NT2/D1 (cell line): ENCODE results near the gene CDH8.

ENCODE experiments used
- SUZ12 ChIP-seq: IDR thresholded peaks from 2 replicates; pipeline ENCODE4 v1.6.1; 2011; ENCODE audit not compliant: insufficient read length, insufficient read depth; ENCODE audit errors: extremely low read depth
- ZNF274 ChIP-seq: IDR thresholded peaks from 2 replicates; pipeline ENCODE4 v1.6.1; 2011; ENCODE audit warnings: mild to moderate bottlenecking, low read depth, low read length

GRCh38 chr16:61726125-61726524, 310.1 kb downstream of the CDH8 start:
- no peak for TF ChIP-seq ZNF274
- no peak for TF ChIP-seq SUZ12
